Gastrocnemius medialis (tissue), 4 donors: ENCODE data around the gene KIF26B. TPM values are rescaled to one million over a fixed set of nuclear protein-coding genes. Genes with fewer than 3 reads are reported as not detected.

Source experiments
- ATAC-seq, 2 donors: fragments of 150-250 bp; one replicate each; pipeline ENCODE4 v1.9.1; 2016
- DNase-seq, 2 donors: peaks; one replicate each; pipeline ENCODE4 v3.0.0-alpha.2; 2019
- H3K27ac ChIP-seq, 4 donors: fragments of 200-600 bp; sonication (generic); 1 replicate in 1 of 4; 2 replicates in 3 of 4; pipeline ENCODE4 v1.5.1; 2016 to 2018; ENCODE audit warnings: mild to moderate bottlenecking in 2 of 4, moderate library complexity in 1 of 4
- H3K27me3 ChIP-seq, 3 donors: fragments of 200-600 bp; sonication (generic) in 2 of 3; 1 replicate in 1 of 3; 2 replicates in 2 of 3; pipeline versions ENCODE4 v1.5.1 to v1.6.0; 2016 to 2019; ENCODE audit warnings: mild to moderate bottlenecking in 1 of 3, moderate library complexity in 1 of 3
- H3K36me3 ChIP-seq, 2 donors: fragments of 200-600 bp; sonication (generic) in 1 of 2; one replicate each; pipeline ENCODE4 v1.5.1; 2017 to 2018
- H3K4me1 ChIP-seq, 2 donors: fragments of 200-600 bp; sonication (generic) in 1 of 2; one replicate each; pipeline ENCODE4 v1.5.1; 2016 to 2017; ENCODE audit warnings: mild to moderate bottlenecking in 2 of 2
- H3K4me3 ChIP-seq, 4 donors: fragments of 200-600 bp; sonication (generic) in 3 of 4; 1 replicate in 1 of 4; 2 replicates in 3 of 4; pipeline ENCODE4 v1.5.1; 2016 to 2019; ENCODE audit warnings: mild to moderate bottlenecking in 2 of 4
- H3K9me3 ChIP-seq, 3 donors: fragments of 200-600 bp; sonication (generic) in 2 of 3; 1 replicate in 1 of 3; 2 replicates in 2 of 3; pipeline ENCODE4 v1.5.1; 2016 to 2019
- POLR2A ChIP-seq, 2 donors: fragments of 450-650 bp; IDR thresholded peaks; one replicate each; pipeline ENCODE4 v1.6.1; 2017; ENCODE audit warnings: antibody characterized with exemption in 2 of 2, mild to moderate bottlenecking in 2 of 2, moderate library complexity in 2 of 2
- in situ Hi-C, 4 donors: fragments of 200-750 bp; cut with MboI; loops; one replicate each; pipeline versions ENCODE4 v1.15.0 to v1.8.0; 2017; ENCODE audit warnings: low sequenced_read_pairs in 4 of 4
- intact Hi-C: fragments of 100-400 bp; cut with DNase I; formaldehyde crosslinking; loops from one replicate; pipeline ENCODE4 v1.15.1; 2023; ENCODE audit warnings: low total_unique reads
- total RNA-seq, 4 donors: library from RNA; depleted of rRNA; stranded (reverse); fragments of >200 nt; gene quantifications; one replicate each; pipeline versions ENCODE4 v1.1.0 to v1.2.3, GENCODE V29; 2016
- TF ChIP-seq, protein P1 (sequence below), 5 experiments: fragments of 450-650 bp in 3 of 5; fragments of 200-600 bp in 2 of 5; sonication (generic) in 2 of 5; IDR thresholded peaks in 4 of 5; conservative IDR thresholded peaks in 1 of 5; 1 replicate in 4 of 5; 2 replicates in 1 of 5; pipeline ENCODE4 v1.5.1; 2016 to 2019; ENCODE audit warnings: antibody characterized with exemption in 5 of 5, mild to moderate bottlenecking in 3 of 5, moderate library complexity in 3 of 5

Gene KIF26B
- total RNA-seq, 4 donors from 2014 or later, result 0.02 to 0.20 (median 0.10) TPM; not detected in 1

DNA sequence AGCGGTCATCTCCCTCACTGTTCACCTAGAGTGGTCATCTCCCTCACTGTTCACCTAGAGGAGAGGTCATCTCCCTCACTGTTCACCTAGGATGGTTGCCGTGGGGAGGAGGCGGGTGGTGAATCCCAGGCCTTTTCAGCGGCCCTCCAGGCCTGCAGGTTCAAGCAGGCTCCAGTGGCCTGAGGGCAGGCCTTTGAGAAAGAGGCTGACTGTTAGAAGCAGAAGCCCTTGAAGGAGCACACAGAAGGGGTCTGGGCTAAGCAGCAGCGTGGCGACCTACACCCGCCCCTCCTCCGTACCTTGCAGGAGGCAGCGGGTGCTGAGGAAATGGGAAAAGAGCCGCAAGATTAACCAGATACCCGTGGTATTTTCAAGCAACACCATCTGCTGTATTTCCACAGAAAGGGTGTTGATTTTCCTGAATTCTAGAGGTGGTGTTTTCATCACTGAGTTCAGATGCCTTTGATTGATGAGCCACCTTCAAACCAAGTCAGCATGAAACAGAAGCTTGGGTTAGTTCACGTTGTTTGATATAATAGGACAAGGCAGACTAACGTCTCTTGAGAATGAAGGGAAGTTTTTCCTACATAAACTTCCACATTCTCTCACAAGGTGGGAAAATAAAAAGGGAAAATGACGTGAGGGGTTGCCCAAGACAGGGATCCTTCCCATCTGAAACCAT lies 289.5 kb downstream of the KIF26B start:
- ATAC-seq (no peak), DNase-seq (no peak)
- Histone ChIP-seq H3K9me3 (no peaks in the 10 kb centered on the region), H3K4me1 (no peaks in the 10 kb centered on the region), H3K27me3 (no peaks in the 10 kb centered on the region), H3K4me3 (no peak overlapping the region), H3K27ac (no peak overlapping the region), H3K36me3 (no peaks in the 10 kb centered on the region)
- intact Hi-C loops (no loop called here), in situ Hi-C loops (no loop called here)
- TF ChIP-seq, protein P1, sequence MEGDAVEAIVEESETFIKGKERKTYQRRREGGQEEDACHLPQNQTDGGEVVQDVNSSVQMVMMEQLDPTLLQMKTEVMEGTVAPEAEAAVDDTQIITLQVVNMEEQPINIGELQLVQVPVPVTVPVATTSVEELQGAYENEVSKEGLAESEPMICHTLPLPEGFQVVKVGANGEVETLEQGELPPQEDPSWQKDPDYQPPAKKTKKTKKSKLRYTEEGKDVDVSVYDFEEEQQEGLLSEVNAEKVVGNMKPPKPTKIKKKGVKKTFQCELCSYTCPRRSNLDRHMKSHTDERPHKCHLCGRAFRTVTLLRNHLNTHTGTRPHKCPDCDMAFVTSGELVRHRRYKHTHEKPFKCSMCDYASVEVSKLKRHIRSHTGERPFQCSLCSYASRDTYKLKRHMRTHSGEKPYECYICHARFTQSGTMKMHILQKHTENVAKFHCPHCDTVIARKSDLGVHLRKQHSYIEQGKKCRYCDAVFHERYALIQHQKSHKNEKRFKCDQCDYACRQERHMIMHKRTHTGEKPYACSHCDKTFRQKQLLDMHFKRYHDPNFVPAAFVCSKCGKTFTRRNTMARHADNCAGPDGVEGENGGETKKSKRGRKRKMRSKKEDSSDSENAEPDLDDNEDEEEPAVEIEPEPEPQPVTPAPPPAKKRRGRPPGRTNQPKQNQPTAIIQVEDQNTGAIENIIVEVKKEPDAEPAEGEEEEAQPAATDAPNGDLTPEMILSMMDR (IDR thresholded peaks at IDR 0.05 in 4 of 5, conservative IDR thresholded peaks at IDR 0.05 in 1 of 5), result no peak
- TF ChIP-seq POLR2A (IDR thresholded peaks at IDR 0.05), result no peak

- no peaks in the 10 kb centered on the region for H3K4me1 ChIP-seq
- TF ChIP-seq, protein P1 (IDR thresholded peaks at IDR 0.05 in 4 of 5, conservative IDR thresholded peaks at IDR 0.05 in 1 of 5), result no peak
- no peak for TF ChIP-seq POLR2A (IDR thresholded peaks at IDR 0.05)
- intact Hi-C loops, result no loop called here
- ATAC-seq (no peak), DNase-seq (no peak)
- no peaks in the 10 kb centered on the region for H3K27me3 ChIP-seq
- no peak overlapping the region for H3K27ac ChIP-seq
- in situ Hi-C loops, result no loop called here
- H3K4me3 ChIP-seq, result no peak overlapping the region
- H3K9me3 ChIP-seq, result no peaks in the 10 kb centered on the region
- no peaks in the 10 kb centered on the region for H3K36me3 ChIP-seq
Measured at GRCh38 chr1:245444945-245445344, 290.2 kb downstream of the KIF26B start.

GRCh38 chr1:245448531-245448930 lies 293.7 kb downstream of the KIF26B start:
- in situ Hi-C loops (no loop called here), intact Hi-C loops (no loop called here)
- Histone ChIP-seq H3K27me3 (no peaks in the 10 kb centered on the region), H3K27ac (no peak overlapping the region), H3K9me3 (no peaks in the 10 kb centered on the region), H3K36me3 (no peaks in the 10 kb centered on the region), H3K4me3 (no peak overlapping the region), H3K4me1 (no peaks in the 10 kb centered on the region)
- no peak for DNase-seq
- no peak for ATAC-seq
- TF ChIP-seq, protein P1 (IDR thresholded peaks at IDR 0.05 in 4 of 5, conservative IDR thresholded peaks at IDR 0.05 in 1 of 5), result no peak
- no peak for TF ChIP-seq POLR2A (IDR thresholded peaks at IDR 0.05)

DNA sequence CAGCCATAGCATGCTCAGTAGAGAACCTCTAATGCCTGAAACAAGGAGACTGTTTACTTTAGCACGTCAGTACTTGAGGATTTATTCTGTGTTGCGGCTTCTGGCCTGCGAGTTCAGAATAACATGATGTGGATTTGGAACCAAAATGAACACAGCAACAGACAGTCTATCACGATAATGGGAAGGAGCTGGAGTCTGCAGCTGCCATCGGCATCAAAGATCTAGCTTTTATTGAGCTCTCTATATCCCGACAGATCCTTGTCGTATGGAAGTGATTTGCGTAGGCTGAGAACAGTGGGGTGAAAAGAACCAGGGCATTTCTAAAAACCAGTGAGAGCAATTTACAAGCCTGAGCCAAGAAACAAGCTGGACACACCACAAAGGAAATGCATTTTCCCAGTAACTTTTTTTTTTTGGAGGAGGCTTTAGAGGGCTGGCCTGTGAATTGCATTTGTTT lies 294.2 kb downstream of the KIF26B start:
- TF ChIP-seq, protein P1 (IDR thresholded peaks at IDR 0.05 in 4 of 5, conservative IDR thresholded peaks at IDR 0.05 in 1 of 5), result no peak
- TF ChIP-seq POLR2A (IDR thresholded peaks at IDR 0.05), result no peak
- no peaks in the 10 kb centered on the region for H3K4me1 ChIP-seq
- no peaks in the 10 kb centered on the region for H3K9me3 ChIP-seq
- DNase-seq, result no peak
- H3K27me3 ChIP-seq, result no peaks in the 10 kb centered on the region
- ATAC-seq, result no peak
- no peak overlapping the region for H3K4me3 ChIP-seq
- H3K27ac ChIP-seq, result no peak overlapping the region
- H3K36me3 ChIP-seq, result no peaks in the 10 kb centered on the region
- intact Hi-C loops, result no loop called here
- in situ Hi-C loops, result no loop called here

DNA sequence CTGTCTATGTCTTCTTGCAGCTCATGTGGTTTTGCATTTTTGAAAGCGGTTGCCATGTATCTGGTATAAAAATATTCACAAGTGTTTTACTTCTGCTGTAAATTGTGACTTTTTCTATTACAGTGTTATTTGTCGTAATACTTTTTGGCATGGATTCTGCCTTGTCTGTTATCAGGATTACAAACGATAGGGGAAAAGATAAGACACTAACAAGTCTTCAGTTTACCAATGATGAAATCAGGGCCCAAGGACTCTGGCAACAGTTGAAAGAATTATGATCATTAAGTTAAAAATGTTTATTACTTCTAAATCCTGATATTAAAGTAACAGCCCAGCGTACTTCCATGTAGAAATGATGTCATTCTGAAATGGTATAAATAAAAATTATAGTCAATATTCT lies 298.8 kb downstream of the KIF26B start:
- TF ChIP-seq, protein P1 (IDR thresholded peaks at IDR 0.05 in 4 of 5, conservative IDR thresholded peaks at IDR 0.05 in 1 of 5), result no peak
- no peak for TF ChIP-seq POLR2A (IDR thresholded peaks at IDR 0.05)
- H3K27ac ChIP-seq, result no peak overlapping the region
- no peaks in the 10 kb centered on the region for H3K4me1 ChIP-seq
- DNase-seq (no peak), ATAC-seq (no peak)
- intact Hi-C loops (no loop called here), in situ Hi-C loops (no loop called here)
- H3K36me3 ChIP-seq, result no peaks in the 10 kb centered on the region
- no peaks in the 10 kb centered on the region for H3K9me3 ChIP-seq
- no peaks in the 10 kb centered on the region for H3K27me3 ChIP-seq
- H3K4me3 ChIP-seq, result no peak overlapping the region
